NCI-H526 (cell line): ENCODE data around the gene RNF213.
"Not testable (repeated sequence)": the region's sequence is repeated elsewhere in the genome, so short reads cannot be mapped to it uniquely, and the experiment has no call there.

ENCODE experiments used
- DNase-seq, 2 experiments: peaks; one replicate each; lab custom pipeline; 2025; lab: John Stamatoyannopoulos, UW

RNF213 gene

GRCh38 chr17:80393241-80393890, 132.7 kb downstream of the RNF213 start:
- no peak for DNase-seq

GRCh38 chr17:80393961-80394360, 133.3 kb downstream of the RNF213 start:
- DNase-seq, result no peak

- DNase-seq, result peak in 1 of 2 experiments; percentile 60
These were observed 134.1 kb downstream of the RNF213 start for GRCh38 chr17:80394629-80395216.

GRCh38 chr17:80395402-80396151, 134.9 kb downstream of the RNF213 start:
- DNase-seq, result peak; percentile 58 to 75

- DNase-seq, result peak; percentile 78 to 80
These were observed 135.7 kb downstream of the RNF213 start for GRCh38 chr17:80396157-80397033.

- DNase-seq, result no peak
These were observed 136.4 kb downstream of the RNF213 start for GRCh38 chr17:80397034-80397387.

GRCh38 chr17:80397686-80398085, 137.0 kb downstream of the RNF213 start:
- DNase-seq, result no peak

- DNase-seq, result not testable (repeated sequence)
These were observed 140.4 kb downstream of the RNF213 start for GRCh38 chr17:80401086-80401485.

- DNase-seq, result not testable (repeated sequence)
These were observed 141.4 kb downstream of the RNF213 start for GRCh38 chr17:80402102-80402501.

GRCh38 chr17:80402959-80403358, 142.3 kb downstream of the RNF213 start:
- no peak for DNase-seq

- DNase-seq, result no peak
These were observed 145.5 kb downstream of the RNF213 start for GRCh38 chr17:80406146-80406545.

- not testable (repeated sequence) for DNase-seq
These were observed 147.3 kb downstream of the RNF213 start for GRCh38 chr17:80407917-80408316.

GRCh38 chr17:80408872-80409271, 148.2 kb downstream of the RNF213 start:
- no peak for DNase-seq

- no peak for DNase-seq
These were observed 149.0 kb downstream of the RNF213 start for GRCh38 chr17:80409626-80410025.

- not testable (repeated sequence) for DNase-seq
These were observed 149.9 kb downstream of the RNF213 start for GRCh38 chr17:80410441-80411087.

GRCh38 chr17:80413771-80414507, 153.3 kb downstream of the RNF213 start:
- peak; percentile 52 for DNase-seq

GRCh38 chr17:80414508-80414802, 153.8 kb downstream of the RNF213 start:
- peak in 1 of 2 experiments; percentile 49 for DNase-seq

GRCh38 chr17:80414803-80415625, 154.4 kb downstream of the RNF213 start, which contains the start of gene ENDOV:
TSS of gene ENDOV (plus strand) at chr17:80415167. CDS start at chr17:80415195, 28 bp downstream.
- DNase-seq, result peak; percentile 91 to 95

- no peak for DNase-seq
These were observed 155.0 kb downstream of the RNF213 start for GRCh38 chr17:80415626-80416137.
